ENCODE results near the gene CA11.

The CA11 gene

DNA sequence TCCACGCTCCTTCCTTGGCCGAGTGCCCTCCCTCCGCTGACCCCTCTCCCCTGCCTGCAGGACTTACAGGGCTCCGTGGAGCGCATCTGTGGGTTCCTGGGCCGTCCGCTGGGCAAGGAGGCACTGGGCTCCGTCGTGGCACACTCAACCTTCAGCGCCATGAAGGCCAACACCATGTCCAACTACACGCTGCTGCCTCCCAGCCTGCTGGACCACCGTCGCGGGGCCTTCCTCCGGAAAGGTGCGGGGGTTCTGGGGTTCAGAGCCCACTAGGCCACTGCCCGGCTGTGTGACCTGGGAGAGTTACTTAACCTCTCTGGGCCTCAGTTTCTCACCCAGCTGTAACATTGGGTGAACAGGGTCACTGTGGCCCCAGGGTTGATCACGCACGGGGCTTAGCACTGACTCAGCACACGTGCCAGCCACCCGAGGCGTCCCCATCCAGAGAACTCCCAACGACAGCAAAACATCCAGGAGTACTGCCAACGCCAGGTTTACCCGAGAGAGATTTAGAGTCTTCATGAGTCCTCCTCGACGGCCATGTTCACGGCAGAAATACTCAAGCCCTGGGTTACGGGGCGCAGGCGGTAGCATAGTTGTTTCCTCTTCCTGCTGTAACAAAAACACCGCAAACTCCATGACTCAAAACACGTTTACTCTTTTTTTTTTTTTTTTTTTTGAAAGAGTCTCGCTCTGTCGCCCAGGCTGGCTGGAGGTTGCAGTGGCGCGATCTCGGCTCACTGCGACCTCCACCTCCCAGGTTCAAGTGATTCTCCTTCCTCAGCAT, 49.1 kb downstream of the CA11 start:
- intact Hi-C loops (cut with DNase I): no loop called here
- DNase-seq: no peak

GRCh38 chr19:48596237-48596636, 49.8 kb downstream of the CA11 start:
- intact Hi-C loops (cut with DNase I): no loop called here
- no peak for DNase-seq

GRCh38 chr19:48595833-48596232, 50.2 kb downstream of the CA11 start:
- intact Hi-C loops (cut with DNase I): no loop called here
- no peak for DNase-seq

- intact Hi-C loops (cut with DNase I): no loop called here
- no peak for DNase-seq
Observed at GRCh38 chr19:48595171-48595570, 50.8 kb downstream of the CA11 start.

- DNase-seq: no peak
Observed at GRCh38 chr19:48591021-48591420, 55.0 kb downstream of the CA11 start.

DNA sequence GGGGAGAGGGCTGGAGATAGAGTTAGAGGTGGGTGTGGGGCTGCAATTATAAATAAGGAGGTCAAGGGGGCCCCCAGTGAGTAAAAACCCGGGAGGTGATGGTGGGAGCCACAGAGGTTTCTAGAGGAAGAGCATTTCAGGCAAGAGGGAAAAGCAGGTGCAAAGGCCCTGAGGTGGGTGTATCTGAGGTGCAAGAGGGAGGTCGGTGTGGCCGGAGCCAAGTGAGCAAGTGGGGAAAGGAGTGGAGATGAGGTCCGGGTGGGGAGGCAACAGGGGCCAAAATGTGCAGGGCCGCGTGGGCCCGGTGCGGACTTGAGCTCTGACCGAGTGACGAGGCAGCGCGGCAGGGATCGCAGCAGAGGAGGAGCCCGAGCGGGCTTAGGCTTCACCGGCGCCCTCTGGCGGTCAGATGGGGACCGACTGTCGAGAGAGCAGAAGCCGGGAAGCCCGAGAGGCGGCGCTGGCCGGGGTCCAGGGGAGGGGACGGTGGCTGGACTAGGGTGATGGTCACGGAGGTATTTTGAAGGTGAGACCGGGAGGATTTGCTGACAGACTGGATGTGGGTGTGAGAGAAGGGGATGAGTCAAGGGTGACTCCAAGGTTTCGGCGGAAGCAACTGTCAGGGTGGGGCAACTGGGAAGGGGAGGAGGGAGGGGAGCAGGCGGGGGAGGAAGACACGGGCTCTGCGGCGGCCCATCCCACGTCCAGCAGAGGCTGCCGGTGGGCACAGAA, 57.2 kb downstream of the CA11 start:
- intact Hi-C loops (cut with DNase I): loop anchor here (2.0 to 10.0 kb wide), 3 partner anchors 74 to 324 kb away; partner anchors contain the start of gene LMTK3
- peak; percentile 72 to 98 (median 91) for DNase-seq

More at GRCh38 chr19:48591021-48591420, 55.0 kb downstream of the CA11 start:
- intact Hi-C loops (cut with DNase I): no loop called here
